ENCODE measurements around the gene CDH23.

- TF ChIP-seq CTCF (IDR thresholded peaks at IDR 0.05) (no peak), POLR2A (IDR thresholded peaks at IDR 0.05) (no peak)
Measured at GRCh38 chr10:71750124-71750841, 353.6 kb downstream of the CDH23 start.
